NCI-H1048 (cell line): ENCODE measurements around the gene HAUS5.
"Not testable (repeated sequence)": the region's sequence is repeated elsewhere in the genome, so short reads cannot be mapped to it uniquely, and the experiment has no call there.

Experiments
- DNase-seq: peaks from one replicate; lab custom pipeline; 2025; lab: John Stamatoyannopoulos, UW

HAUS5 gene, protein sequence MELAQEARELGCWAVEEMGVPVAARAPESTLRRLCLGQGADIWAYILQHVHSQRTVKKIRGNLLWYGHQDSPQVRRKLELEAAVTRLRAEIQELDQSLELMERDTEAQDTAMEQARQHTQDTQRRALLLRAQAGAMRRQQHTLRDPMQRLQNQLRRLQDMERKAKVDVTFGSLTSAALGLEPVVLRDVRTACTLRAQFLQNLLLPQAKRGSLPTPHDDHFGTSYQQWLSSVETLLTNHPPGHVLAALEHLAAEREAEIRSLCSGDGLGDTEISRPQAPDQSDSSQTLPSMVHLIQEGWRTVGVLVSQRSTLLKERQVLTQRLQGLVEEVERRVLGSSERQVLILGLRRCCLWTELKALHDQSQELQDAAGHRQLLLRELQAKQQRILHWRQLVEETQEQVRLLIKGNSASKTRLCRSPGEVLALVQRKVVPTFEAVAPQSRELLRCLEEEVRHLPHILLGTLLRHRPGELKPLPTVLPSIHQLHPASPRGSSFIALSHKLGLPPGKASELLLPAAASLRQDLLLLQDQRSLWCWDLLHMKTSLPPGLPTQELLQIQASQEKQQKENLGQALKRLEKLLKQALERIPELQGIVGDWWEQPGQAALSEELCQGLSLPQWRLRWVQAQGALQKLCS

DNA sequence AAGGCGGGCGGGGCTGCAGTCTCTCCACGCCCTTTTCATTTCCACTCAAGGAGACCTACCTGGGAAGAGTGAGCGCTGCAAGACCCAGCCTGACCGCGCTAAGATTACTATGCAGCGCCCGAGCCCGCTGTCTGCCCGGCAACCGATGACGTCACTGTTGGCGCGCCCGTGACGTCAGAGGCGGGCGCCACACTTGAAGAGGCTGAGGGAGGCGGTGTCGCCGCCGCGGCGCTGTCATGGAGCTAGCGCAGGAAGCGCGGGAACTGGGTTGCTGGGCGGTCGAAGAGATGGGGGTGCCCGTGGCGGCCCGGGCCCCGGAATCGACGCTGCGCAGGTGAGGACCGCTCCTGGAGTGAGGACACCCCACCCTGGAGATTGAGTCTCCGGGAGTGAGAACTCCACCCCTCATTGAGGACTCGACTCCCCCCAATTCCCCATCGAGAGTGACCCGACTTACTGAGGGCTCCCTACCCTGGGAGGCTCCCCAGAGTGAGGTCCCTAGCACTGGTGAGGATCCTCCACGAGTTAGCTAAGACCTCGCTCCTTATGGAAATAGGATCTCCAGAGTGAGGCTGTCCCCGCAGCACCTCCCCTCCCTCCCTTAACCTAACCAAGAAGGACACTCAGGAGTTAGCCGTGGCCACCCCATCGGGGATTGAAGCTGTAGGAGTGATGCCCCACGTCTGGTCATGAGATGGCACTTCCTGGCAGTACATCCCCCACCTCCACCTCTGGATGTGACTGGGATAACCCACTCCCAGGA lies at the start of gene HAUS5:
Gene HAUS5, plus strand, starts transcription at position 177 of the 763 bp plus-strand sequence. Its CDS starts 60 bp downstream, at position 237.
- peak; percentile 80 for DNase-seq

DNA sequence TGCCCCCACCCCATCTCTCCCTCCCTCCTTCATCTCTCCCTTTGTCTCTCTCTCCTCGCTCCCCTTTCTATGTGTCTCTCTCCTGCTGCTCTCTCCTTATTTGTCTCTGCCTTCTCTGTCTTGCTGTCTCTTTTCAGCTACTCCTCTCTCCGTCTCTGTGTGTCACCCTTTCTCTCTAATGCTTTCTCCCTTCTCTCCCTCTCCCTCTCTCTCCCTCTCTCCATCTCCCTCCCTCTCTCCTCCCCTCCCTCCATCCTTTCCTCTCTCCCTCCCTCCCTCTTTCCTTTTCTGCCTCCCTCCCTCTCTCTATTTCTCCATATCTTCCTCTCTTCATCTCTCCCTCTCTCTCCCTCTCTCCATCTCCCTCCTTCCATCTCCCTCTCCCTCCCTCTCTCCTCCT lies 49.8 kb upstream of the HAUS5 start:
- DNase-seq, result no peak

- DNase-seq, result no peak
Measured at GRCh38 chr19:35563207-35563829, 49.2 kb upstream of the HAUS5 start, which contains the start of gene ATP4A. TSS of gene ATP4A (minus strand) at chr19:35563658. CDS start at chr19:35563629, 29 bp downstream.

GRCh38 chr19:35565016-35565856 lies 47.3 kb upstream of the HAUS5 start:
- DNase-seq, result no peak

DNA sequence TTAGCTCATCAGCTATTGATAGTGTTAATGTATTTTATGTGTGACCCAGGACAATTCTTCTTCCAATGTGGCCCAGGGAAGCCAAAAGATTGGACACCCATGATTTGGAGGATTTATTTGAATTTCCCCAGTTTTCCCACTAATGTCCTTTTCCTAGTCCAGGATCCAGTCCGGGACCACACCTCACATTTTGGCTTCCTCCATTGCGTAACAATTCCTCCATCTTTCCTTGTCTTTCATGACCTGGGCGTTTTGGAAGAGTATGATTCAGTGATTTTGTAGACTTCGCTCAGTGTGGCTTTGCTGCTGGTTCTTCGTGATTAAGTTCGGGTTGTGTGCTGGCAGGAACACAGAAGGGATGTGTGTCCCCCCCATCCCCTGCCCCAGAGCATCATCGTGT lies 45.8 kb upstream of the HAUS5 start:
- no peak for DNase-seq

GRCh38 chr19:35569281-35569781 lies 43.2 kb upstream of the HAUS5 start:
- DNase-seq, result no peak

- no peak for DNase-seq
Measured at GRCh38 chr19:35571406-35571965, 41.0 kb upstream of the HAUS5 start.

- no peak for DNase-seq
Measured at GRCh38 chr19:35577918-35578317, 34.6 kb upstream of the HAUS5 start.

DNA sequence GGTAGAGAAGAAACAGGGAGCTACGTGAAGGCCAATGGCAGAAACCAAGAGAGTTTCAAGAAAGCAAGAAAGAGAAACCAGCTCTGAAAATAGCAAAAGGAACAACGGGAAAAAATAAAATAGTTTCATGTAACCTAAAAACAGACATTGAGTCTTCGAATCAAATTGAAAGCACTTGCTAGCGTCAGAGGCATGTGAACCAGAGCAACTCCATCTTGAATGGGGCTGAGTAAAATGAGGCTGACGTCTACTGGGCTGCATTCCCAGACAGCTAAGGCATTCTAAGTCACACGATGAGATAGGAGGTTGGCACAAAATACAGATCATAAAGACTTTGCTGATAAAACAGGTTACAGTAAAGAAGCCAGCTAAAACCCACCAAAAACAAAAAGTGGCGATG lies 33.8 kb upstream of the HAUS5 start:
- no peak for DNase-seq

DNA sequence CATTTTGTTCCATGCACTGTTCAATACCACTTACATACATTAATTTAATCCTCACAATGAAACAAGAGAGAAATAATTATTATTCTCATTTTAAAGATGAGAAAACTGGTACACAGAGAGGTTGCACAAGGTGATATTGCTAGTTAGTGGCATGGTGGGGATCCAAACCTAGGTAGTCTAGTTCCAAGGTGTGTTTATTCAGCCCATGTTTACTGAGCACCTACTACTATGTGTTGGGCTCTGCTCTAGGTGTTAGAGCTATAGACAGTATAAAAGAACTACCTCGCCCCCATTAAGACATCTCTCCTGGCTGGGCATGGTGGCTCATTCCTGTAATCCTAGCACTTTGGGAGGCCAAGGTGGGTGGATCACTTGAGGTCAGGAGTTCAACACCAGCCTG lies 29.8 kb upstream of the HAUS5 start:
- DNase-seq, result no peak

GRCh38 chr19:35585848-35586247 lies 26.7 kb upstream of the HAUS5 start, which contains the start of gene PMIS2:
TSS of gene PMIS2 (plus strand) at chr19:35586173. CDS start at chr19:35586260, 87 bp downstream.
- DNase-seq, result no peak

DNA sequence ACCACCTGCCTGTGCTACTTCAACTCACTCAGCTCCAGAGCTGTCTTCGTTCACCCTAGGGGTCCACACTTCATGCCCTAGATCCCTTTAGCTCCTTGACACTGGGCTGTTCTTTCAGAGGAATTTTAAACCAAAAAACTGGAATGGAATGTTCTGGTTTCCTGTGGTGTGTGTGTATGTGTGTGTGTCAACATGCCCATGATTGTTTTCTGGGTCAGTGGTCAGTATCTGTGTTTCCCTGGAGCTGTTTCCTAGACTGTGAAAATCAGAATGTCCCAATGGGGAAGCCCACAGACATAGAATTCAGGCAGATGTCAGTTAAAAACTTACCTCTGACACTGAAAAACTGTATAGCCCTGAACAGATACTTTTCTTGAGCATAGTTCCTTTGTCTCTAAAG lies 25.2 kb upstream of the HAUS5 start:
- no peak for DNase-seq

GRCh38 chr19:35590875-35591274 lies 21.7 kb upstream of the HAUS5 start:
- no peak for DNase-seq

GRCh38 chr19:35592226-35592625 lies 20.3 kb upstream of the HAUS5 start:
- no peak for DNase-seq

DNA sequence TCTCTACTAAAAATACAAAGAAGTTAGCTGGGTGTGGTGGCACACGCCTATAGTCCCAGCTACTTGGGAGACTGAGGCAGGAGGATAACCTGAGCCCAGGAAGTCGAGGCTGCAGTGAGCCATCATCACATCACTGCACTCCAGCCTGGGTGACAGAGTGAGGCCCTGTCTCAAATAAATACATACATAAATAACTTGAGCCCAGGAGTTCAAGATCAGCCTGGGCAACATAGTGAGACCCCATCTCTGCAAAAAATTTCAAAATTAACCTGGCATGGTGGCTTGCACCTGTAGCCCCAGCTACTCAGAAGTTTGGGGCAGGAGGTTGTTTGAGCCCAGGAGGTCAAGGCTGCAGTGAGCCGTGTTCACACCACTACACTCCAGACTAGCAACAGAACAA lies 17.5 kb upstream of the HAUS5 start:
- not testable (repeated sequence) for DNase-seq

- DNase-seq, result no peak
Measured at GRCh38 chr19:35595928-35596327, 16.6 kb upstream of the HAUS5 start.

GRCh38 chr19:35596366-35596999 lies 16.1 kb upstream of the HAUS5 start:
- DNase-seq, result no peak

- no peak for DNase-seq
Measured at GRCh38 chr19:35601971-35602370, 10.6 kb upstream of the HAUS5 start.

DNA sequence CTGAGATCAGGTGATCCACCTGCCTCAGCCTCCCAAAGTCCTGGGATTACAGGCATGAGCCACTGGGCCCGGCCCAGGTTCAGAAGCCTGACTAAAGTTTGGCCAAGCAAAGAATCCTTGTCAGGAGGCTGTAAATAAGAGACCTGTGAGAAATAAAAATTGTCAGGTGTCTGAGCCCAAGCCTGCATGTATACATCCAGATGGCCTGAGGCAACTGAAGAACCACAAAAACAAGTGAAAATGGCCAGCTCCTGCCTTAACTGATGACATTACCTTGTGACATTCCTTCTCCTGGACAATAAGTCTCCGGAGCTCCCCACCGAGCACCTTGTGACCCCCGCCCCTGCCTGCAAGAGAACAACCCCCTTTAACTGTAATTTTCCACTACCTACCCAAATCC lies 8.1 kb upstream of the HAUS5 start:
- DNase-seq, result not testable (repeated sequence)

- DNase-seq, result not testable (repeated sequence)
Measured at GRCh38 chr19:35607170-35607569, 5.4 kb upstream of the HAUS5 start.
